ENCODE results near the gene OLFM1. TPM values are rescaled to one million over a fixed set of nuclear protein-coding genes. Genes with fewer than 3 reads are reported as not detected.

The OLFM1 gene
- total RNA-seq, 4 donors from 2014 or later, result 18.7 to 46.1 (median 38.6) TPM

DNA sequence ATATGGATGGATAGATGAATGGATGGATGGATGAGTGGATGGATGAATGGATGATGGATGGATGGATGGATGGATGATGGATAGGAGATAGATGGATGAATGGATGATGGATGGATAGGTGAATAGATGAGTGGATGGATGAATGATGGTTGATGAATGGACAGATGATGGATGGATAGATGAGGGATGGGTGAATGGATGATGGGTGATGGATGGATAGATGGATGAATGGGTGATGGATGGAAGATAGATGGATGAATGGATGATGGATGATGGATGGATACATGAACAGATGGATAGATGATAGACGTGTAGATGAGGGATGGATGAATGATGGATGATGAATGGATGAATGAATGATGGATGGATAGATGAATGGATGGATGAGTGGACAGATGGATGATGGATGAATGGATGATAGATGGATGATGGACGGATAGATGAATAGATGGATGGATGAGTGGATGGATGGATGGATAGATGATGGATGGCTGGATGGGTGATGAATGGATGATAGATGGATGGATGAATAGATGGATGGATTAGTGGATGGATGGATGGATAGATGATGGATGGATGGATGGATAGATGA lies 53.8 kb downstream of the OLFM1 start:
- intact Hi-C loops (cut with DNase I), result no loop called here
- Histone ChIP-seq H3K4me1 (peaks cover 5 to 28% (median 22%) of the 10 kb centered on the region in 4 donors), H3K9me3 (peaks cover 0 to 5% (median 3%) of the 10 kb centered on the region in 4 donors), H3K27me3 (peaks cover 0 to 73% (median 0%) of the 10 kb centered on the region in 4 donors), H3K4me3 (no peak overlapping the region), H3K36me3 (no peaks in the 10 kb centered on the region), H3K27ac (replicated peaks in 1 of 4) (no peak overlapping the region)
- 89% methylated on average over 2 of the region's 2 CpGs for WGBS
- DNase-seq (ENCODE audit: extremely low spot score), result no peak
- TF ChIP-seq, protein P1, sequence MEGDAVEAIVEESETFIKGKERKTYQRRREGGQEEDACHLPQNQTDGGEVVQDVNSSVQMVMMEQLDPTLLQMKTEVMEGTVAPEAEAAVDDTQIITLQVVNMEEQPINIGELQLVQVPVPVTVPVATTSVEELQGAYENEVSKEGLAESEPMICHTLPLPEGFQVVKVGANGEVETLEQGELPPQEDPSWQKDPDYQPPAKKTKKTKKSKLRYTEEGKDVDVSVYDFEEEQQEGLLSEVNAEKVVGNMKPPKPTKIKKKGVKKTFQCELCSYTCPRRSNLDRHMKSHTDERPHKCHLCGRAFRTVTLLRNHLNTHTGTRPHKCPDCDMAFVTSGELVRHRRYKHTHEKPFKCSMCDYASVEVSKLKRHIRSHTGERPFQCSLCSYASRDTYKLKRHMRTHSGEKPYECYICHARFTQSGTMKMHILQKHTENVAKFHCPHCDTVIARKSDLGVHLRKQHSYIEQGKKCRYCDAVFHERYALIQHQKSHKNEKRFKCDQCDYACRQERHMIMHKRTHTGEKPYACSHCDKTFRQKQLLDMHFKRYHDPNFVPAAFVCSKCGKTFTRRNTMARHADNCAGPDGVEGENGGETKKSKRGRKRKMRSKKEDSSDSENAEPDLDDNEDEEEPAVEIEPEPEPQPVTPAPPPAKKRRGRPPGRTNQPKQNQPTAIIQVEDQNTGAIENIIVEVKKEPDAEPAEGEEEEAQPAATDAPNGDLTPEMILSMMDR (IDR thresholded peaks at IDR 0.05), result no peak
- no peak for TF ChIP-seq POLR2AphosphoS5 (IDR thresholded peaks at IDR 0.05)

DNA sequence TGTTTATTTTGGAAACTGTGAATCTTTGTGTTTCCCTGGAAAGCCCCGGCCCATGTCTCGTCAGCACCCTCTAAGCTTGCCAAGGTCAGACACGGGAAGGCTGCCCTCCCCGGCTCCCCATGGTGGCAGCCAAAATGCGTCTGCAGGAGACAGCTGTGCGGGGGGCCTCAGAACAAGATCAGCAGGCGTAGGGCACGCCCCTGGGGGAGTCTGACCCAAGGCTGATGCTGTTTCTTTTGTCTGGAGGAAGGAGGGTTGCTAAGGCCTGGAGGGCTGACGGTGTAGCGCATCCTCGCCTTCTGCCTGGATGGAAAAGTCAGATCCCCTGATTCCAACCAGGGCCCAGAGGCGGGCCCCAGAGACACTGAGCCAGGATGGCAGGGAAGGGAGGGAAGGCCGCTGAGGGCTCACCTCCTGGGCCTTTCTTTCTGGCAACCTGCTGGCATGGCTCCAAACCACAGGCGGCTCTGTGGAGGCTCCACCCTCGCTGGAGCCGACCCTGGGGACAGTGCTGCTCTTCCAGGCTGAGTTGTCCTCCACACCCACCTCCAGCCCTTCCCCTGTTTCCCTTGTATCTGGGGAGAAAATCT lies 57.2 kb downstream of the OLFM1 start:
- H3K27me3 ChIP-seq, result peaks cover 0 to 84% (median 0%) of the 10 kb centered on the region in 4 donors
- DNase-seq (ENCODE audit: extremely low spot score), result no peak
- 28% methylated on average over 16 of the region's 16 CpGs for WGBS

DNA sequence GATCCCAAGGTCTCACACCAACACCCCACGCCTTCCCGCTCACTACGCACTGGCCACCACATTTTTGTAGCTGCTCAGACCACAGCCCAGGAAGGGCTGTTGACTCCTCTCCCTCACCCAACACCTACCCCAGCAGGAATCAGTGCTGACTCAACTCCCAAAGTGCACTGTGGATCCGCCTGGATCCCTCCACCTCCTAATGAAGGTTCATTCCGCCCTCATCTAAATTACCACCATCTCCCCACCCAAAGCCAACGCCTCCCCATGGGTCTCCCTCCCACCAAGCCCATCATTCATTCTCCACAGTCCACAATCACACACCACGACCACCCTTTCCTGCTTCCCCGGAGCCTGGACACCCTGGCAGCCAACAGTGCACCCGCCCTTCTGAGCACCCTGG lies 57.8 kb downstream of the OLFM1 start:
- intact Hi-C loops (cut with DNase I), result no loop called here
- Histone ChIP-seq H3K36me3 (no peaks in the 10 kb centered on the region), H3K27me3 (peaks cover 0 to 79% (median 0%) of the 10 kb centered on the region in 4 donors), H3K27ac (replicated peaks in 1 of 4) (no peak overlapping the region), H3K4me1 (peaks cover 0 to 11% (median 8%) of the 10 kb centered on the region in 4 donors), H3K9me3 (no peaks in the 10 kb centered on the region), H3K4me3 (no peak overlapping the region)
- no peak for DNase-seq (ENCODE audit: extremely low spot score)
- WGBS, result 92% methylated on average over 9 of the region's 9 CpGs
- TF ChIP-seq EP300 (IDR thresholded peaks at IDR 0.05) (no peak), POLR2AphosphoS5 (IDR thresholded peaks at IDR 0.05) (no peak), POLR2A (IDR thresholded peaks at IDR 0.05; ENCODE audit: low read depth) (no peak)
- TF ChIP-seq, protein P1 (IDR thresholded peaks at IDR 0.05), result no peak

More for the DNA sequence above, 57.2 kb downstream of the OLFM1 start:
- Histone ChIP-seq H3K36me3 (no peaks in the 10 kb centered on the region), H3K9me3 (no peaks in the 10 kb centered on the region), H3K27ac (replicated peaks in 1 of 4) (no peak overlapping the region), H3K4me1 (peaks cover 0 to 11% (median 8%) of the 10 kb centered on the region in 4 donors), H3K4me3 (no peak overlapping the region)
- TF ChIP-seq POLR2A (IDR thresholded peaks at IDR 0.05; ENCODE audit: low read depth) (no peak), EP300 (IDR thresholded peaks at IDR 0.05) (no peak), POLR2AphosphoS5 (IDR thresholded peaks at IDR 0.05) (no peak)
- TF ChIP-seq, protein P1 (IDR thresholded peaks at IDR 0.05), result no peak
- intact Hi-C loops (cut with DNase I), result no loop called here

DNA sequence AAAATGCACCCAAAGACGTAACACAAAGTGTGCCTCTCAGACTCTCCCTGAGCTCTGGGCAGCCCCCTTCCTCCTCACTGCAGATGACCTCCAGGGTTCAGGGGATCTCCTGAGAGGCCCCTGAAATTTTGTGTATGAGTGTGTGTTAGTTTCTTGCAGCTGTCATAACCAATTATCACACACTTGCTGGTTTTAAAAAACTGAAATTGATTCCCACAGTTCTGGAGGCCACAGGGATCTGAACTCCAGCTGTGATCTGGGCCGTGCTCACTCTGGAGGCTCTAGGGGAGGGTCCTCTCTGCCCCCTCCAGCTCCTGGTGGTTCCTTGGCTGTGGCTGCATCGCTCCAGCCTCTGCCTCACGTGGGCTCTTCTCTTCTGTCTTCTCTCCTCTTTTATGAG lies 58.8 kb downstream of the OLFM1 start:
- intact Hi-C loops (cut with DNase I), result no loop called here

DNA sequence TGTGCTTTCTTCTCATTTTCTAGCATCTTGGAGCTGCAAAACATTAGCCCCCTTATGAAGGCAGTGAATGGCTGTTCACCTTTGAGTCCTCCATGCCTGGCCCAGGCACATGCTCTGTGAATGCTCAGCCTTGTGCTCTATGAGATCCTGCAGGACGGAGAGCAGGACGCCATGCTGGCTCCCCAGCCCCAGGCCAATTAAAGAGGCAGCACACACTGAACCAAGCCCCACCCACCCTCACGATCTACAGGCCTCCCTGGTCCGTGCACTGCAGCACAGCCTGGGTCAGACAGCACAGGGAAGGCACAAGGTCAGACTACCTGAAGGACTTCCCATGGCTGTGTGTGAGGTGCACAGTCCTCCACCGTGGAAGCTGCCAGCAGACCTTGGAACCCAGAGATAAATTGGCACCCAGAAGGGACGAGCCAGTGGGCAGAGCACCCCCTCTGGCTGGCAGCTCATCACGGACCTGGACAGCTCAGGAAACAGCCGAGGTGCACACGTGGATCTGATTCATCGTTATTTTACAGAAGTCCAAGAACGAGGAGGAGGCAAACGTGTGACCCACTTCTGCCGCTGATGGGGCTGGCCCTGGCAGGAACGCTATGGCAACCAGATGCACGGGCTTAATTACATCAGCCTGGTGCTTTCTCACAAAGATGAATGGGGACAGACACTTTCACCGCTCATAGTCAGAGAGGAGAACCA lies 59.5 kb downstream of the OLFM1 start:
- TF ChIP-seq EP300 (IDR thresholded peaks at IDR 0.05), result no peak
- no peak for TF ChIP-seq POLR2A (IDR thresholded peaks at IDR 0.05; ENCODE audit: low read depth)
- no peak for TF ChIP-seq POLR2AphosphoS5 (IDR thresholded peaks at IDR 0.05)
- TF ChIP-seq, protein P1 (IDR thresholded peaks at IDR 0.05), result no peak
- H3K4me3 ChIP-seq, result no peak overlapping the region

More for the DNA sequence above, 58.8 kb downstream of the OLFM1 start:
- Histone ChIP-seq H3K4me1 (peaks cover 0 to 11% (median 8%) of the 10 kb centered on the region in 4 donors), H3K4me3 (no peak overlapping the region), H3K27ac (replicated peaks in 1 of 4) (no peak overlapping the region), H3K27me3 (peaks cover 0 to 77% (median 0%) of the 10 kb centered on the region in 4 donors), H3K36me3 (no peaks in the 10 kb centered on the region), H3K9me3 (no peaks in the 10 kb centered on the region)
- WGBS, result 49% methylated on average over 4 of the region's 4 CpGs
- TF ChIP-seq EP300 (IDR thresholded peaks at IDR 0.05), result no peak
- no peak for TF ChIP-seq POLR2AphosphoS5 (IDR thresholded peaks at IDR 0.05)
- DNase-seq (ENCODE audit: extremely low spot score), result no peak

More for the DNA sequence above, 59.5 kb downstream of the OLFM1 start:
- peaks cover 0 to 11% (median 8%) of the 10 kb centered on the region in 4 donors for H3K4me1 ChIP-seq
- H3K36me3 ChIP-seq, result no peaks in the 10 kb centered on the region
- no peaks in the 10 kb centered on the region for H3K9me3 ChIP-seq
- H3K27me3 ChIP-seq, result peaks cover 0 to 81% (median 0%) of the 10 kb centered on the region in 4 donors
- intact Hi-C loops (cut with DNase I), result no loop called here
- H3K27ac ChIP-seq (replicated peaks in 1 of 4), result no peak overlapping the region
- no peak for DNase-seq (ENCODE audit: extremely low spot score)
- 70% methylated on average over 6 of the region's 16 CpGs for WGBS

Data from esophagus muscularis mucosa (tissue), 4 donors.